ENCODE measurements around the gene POLR2E. TPM values are rescaled to one million over a fixed set of nuclear protein-coding genes. Genes with fewer than 3 reads are reported as not detected.

Gene POLR2E
- total and polyA plus RNA-seq, 2 of the 13 experiments (the other 11 are each of a cell fraction or from before 2014, with no cell fraction given) = 140 to 272 TPM

DNA sequence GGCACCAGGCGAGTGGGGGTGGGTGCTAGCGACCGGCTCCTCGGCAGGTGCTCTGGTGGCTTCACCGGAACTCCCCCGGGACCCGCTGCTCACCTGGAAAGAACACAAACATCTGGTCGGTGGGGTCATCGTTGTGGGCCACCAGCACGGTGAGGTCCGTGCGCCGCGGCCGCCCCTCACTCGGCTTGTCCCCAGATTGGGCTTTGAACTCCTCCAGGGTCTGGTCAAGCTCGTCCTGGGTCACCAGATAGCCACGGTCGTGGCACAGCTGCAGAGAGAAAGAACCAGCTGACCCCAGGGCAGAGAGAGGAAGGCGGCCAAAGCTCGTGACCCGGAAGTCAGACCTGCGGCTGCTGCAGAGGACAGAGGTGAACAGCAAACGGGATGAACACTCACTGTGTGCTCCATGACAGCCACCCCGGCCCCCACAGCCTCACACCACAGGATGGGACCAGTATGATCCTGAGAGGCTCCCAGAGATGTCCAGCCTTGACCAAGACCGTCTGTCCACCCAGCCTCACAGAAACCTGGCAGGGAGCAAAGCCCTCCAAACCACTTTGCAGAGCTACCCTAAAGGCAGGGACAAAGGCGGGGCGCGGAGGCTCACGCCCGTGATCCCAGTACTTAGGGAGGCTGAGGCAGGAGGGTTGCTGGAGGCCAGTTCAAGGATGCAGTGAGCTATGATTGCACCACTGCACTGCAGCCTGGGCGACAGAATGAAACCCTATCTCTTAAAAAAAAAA lies 1.2 kb downstream of the POLR2E start (continued):
- TF ChIP-seq RARG (CRISPR knock-in tag; IDR thresholded peaks at IDR 0.05; ENCODE audit: low read depth) (no peak), ZNF329 (CRISPR knock-in tag; IDR thresholded peaks at IDR 0.05; ENCODE audit: low read depth) (no peak), NRL (CRISPR knock-in tag; IDR thresholded peaks at IDR 0.05; ENCODE audit: borderline replicate concordance) (0 out of 2 replicates have a peak, but pooled peaks have one; percentile 30), TGIF2 (CRISPR knock-in tag; IDR thresholded peaks at IDR 0.05) (no peak)
- TF ChIP-seq, protein P1, sequence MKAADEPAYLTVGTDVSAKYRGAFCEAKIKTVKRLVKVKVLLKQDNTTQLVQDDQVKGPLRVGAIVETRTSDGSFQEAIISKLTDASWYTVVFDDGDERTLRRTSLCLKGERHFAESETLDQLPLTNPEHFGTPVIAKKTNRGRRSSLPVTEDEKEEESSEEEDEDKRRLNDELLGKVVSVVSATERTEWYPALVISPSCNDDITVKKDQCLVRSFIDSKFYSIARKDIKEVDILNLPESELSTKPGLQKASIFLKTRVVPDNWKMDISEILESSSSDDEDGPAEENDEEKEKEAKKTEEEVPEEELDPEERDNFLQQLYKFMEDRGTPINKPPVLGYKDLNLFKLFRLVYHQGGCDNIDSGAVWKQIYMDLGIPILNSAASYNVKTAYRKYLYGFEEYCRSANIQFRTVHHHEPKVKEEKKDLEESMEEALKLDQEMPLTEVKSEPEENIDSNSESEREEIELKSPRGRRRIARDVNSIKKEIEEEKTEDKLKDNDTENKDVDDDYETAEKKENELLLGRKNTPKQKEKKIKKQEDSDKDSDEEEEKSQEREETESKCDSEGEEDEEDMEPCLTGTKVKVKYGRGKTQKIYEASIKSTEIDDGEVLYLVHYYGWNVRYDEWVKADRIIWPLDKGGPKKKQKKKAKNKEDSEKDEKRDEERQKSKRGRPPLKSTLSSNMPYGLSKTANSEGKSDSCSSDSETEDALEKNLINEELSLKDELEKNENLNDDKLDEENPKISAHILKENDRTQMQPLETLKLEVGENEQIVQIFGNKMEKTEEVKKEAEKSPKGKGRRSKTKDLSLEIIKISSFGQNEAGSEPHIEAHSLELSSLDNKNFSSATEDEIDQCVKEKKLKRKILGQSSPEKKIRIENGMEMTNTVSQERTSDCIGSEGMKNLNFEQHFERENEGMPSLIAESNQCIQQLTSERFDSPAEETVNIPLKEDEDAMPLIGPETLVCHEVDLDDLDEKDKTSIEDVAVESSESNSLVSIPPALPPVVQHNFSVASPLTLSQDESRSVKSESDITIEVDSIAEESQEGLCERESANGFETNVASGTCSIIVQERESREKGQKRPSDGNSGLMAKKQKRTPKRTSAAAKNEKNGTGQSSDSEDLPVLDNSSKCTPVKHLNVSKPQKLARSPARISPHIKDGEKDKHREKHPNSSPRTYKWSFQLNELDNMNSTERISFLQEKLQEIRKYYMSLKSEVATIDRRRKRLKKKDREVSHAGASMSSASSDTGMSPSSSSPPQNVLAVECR (CRISPR knock-in tag; IDR thresholded peaks at IDR 0.05; ENCODE audit: borderline replicate concordance) = peak; percentile 35
- TF ChIP-seq, protein P2, sequence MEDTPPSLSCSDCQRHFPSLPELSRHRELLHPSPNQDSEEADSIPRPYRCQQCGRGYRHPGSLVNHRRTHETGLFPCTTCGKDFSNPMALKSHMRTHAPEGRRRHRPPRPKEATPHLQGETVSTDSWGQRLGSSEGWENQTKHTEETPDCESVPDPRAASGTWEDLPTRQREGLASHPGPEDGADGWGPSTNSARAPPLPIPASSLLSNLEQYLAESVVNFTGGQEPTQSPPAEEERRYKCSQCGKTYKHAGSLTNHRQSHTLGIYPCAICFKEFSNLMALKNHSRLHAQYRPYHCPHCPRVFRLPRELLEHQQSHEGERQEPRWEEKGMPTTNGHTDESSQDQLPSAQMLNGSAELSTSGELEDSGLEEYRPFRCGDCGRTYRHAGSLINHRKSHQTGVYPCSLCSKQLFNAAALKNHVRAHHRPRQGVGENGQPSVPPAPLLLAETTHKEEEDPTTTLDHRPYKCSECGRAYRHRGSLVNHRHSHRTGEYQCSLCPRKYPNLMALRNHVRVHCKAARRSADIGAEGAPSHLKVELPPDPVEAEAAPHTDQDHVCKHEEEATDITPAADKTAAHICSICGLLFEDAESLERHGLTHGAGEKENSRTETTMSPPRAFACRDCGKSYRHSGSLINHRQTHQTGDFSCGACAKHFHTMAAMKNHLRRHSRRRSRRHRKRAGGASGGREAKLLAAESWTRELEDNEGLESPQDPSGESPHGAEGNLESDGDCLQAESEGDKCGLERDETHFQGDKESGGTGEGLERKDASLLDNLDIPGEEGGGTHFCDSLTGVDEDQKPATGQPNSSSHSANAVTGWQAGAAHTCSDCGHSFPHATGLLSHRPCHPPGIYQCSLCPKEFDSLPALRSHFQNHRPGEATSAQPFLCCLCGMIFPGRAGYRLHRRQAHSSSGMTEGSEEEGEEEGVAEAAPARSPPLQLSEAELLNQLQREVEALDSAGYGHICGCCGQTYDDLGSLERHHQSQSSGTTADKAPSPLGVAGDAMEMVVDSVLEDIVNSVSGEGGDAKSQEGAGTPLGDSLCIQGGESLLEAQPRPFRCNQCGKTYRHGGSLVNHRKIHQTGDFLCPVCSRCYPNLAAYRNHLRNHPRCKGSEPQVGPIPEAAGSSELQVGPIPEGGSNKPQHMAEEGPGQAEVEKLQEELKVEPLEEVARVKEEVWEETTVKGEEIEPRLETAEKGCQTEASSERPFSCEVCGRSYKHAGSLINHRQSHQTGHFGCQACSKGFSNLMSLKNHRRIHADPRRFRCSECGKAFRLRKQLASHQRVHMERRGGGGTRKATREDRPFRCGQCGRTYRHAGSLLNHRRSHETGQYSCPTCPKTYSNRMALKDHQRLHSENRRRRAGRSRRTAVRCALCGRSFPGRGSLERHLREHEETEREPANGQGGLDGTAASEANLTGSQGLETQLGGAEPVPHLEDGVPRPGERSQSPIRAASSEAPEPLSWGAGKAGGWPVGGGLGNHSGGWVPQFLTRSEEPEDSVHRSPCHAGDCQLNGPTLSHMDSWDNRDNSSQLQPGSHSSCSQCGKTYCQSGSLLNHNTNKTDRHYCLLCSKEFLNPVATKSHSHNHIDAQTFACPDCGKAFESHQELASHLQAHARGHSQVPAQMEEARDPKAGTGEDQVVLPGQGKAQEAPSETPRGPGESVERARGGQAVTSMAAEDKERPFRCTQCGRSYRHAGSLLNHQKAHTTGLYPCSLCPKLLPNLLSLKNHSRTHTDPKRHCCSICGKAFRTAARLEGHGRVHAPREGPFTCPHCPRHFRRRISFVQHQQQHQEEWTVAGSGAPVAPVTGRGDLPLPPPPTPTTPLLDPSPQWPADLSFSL (CRISPR knock-in tag; IDR thresholded peaks at IDR 0.05) = no peak
- TF ChIP-seq, protein P3, sequence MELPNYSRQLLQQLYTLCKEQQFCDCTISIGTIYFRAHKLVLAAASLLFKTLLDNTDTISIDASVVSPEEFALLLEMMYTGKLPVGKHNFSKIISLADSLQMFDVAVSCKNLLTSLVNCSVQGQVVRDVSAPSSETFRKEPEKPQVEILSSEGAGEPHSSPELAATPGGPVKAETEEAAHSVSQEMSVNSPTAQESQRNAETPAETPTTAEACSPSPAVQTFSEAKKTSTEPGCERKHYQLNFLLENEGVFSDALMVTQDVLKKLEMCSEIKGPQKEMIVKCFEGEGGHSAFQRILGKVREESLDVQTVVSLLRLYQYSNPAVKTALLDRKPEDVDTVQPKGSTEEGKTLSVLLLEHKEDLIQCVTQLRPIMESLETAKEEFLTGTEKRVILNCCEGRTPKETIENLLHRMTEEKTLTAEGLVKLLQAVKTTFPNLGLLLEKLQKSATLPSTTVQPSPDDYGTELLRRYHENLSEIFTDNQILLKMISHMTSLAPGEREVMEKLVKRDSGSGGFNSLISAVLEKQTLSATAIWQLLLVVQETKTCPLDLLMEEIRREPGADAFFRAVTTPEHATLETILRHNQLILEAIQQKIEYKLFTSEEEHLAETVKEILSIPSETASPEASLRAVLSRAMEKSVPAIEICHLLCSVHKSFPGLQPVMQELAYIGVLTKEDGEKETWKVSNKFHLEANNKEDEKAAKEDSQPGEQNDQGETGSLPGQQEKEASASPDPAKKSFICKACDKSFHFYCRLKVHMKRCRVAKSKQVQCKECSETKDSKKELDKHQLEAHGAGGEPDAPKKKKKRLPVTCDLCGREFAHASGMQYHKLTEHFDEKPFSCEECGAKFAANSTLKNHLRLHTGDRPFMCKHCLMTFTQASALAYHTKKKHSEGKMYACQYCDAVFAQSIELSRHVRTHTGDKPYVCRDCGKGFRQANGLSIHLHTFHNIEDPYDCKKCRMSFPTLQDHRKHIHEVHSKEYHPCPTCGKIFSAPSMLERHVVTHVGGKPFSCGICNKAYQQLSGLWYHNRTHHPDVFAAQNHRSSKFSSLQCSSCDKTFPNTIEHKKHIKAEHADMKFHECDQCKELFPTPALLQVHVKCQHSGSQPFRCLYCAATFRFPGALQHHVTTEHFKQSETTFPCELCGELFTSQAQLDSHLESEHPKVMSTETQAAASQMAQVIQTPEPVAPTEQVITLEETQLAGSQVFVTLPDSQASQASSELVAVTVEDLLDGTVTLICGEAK (IDR thresholded peaks at IDR 0.05) = no peak
- TF ChIP-seq, protein P3 (CRISPR knock-in tag; IDR thresholded peaks at IDR 0.05) = no peak
